ENCODE results near the gene SPIRE1.

Gene SPIRE1

GRCh38 chr18:12433829-12434540 is 223.9 kb downstream of the SPIRE1 start:
- Histone ChIP-seq H4K20me1 (ENCODE audit: low read depth, low read length) (no peaks in the 10 kb centered on the region), H2AFZ (ENCODE audit: low read depth, low read length, severe bottlenecking) (no peak overlapping the region), H3K4me2 (ENCODE audit: low read depth, low read length, poor library complexity, severe bottlenecking) (no peak overlapping the region), H3K9me2 (replicated peaks; ENCODE audit: insufficient read depth, low read length) (no peaks in the 10 kb centered on the region), H3K79me2 (ENCODE audit: insufficient read depth, low read length) (no peaks in the 10 kb centered on the region), H3K36me3 (ENCODE audit: low read length) (no peaks in the 10 kb centered on the region), H3F3A (ENCODE audit: insufficient read depth) (no peaks in the 10 kb centered on the region), H3K9ac (ENCODE audit: low read length) (no peak overlapping the region), H3K27me3 (ENCODE audit: low read length) (no peaks in the 10 kb centered on the region), H3K9me3 (ENCODE audit: insufficient read depth, low read length) (no peaks in the 10 kb centered on the region), H3K4me3 (ENCODE audit: insufficient read depth, low read length, poor library complexity, severe bottlenecking) (no peak overlapping the region), H3K27ac (ENCODE audit: low read depth, low read length) (no peak overlapping the region)
- TF ChIP-seq CTCF (IDR thresholded peaks at IDR 0.05; ENCODE audit: insufficient read depth, low read length, poor library complexity, severe bottlenecking): no peak
- TF ChIP-seq EZH2phosphoT487 (conservative IDR thresholded peaks at IDR 0.05; ENCODE audit: low read length): no peak

- Histone ChIP-seq H3K9me2 (replicated peaks; ENCODE audit: insufficient read depth, low read length) (no peaks in the 10 kb centered on the region), H3K36me3 (ENCODE audit: low read length) (no peaks in the 10 kb centered on the region), H4K20me1 (ENCODE audit: low read depth, low read length) (no peaks in the 10 kb centered on the region), H3F3A (ENCODE audit: insufficient read depth) (no peaks in the 10 kb centered on the region), H3K9me3 (ENCODE audit: insufficient read depth, low read length) (no peaks in the 10 kb centered on the region), H3K4me2 (ENCODE audit: low read depth, low read length, poor library complexity, severe bottlenecking) (no peak overlapping the region), H3K27ac (ENCODE audit: low read depth, low read length) (no peak overlapping the region), H2AFZ (ENCODE audit: low read depth, low read length, severe bottlenecking) (no peak overlapping the region), H3K27me3 (ENCODE audit: low read length) (no peaks in the 10 kb centered on the region), H3K4me3 (ENCODE audit: insufficient read depth, low read length, poor library complexity, severe bottlenecking) (no peak overlapping the region), H3K79me2 (ENCODE audit: insufficient read depth, low read length) (no peaks in the 10 kb centered on the region), H3K9ac (ENCODE audit: low read length) (no peak overlapping the region)
- TF ChIP-seq EZH2phosphoT487 (conservative IDR thresholded peaks at IDR 0.05; ENCODE audit: low read length) (no peak), CTCF (IDR thresholded peaks at IDR 0.05; ENCODE audit: insufficient read depth, low read length, poor library complexity, severe bottlenecking) (no peak)
Measured at GRCh38 chr18:12432881-12433280, 225.0 kb downstream of the SPIRE1 start.

- Histone ChIP-seq H3K9me2 (replicated peaks; ENCODE audit: insufficient read depth, low read length) (no peaks in the 10 kb centered on the region), H3F3A (ENCODE audit: insufficient read depth) (no peaks in the 10 kb centered on the region), H3K36me3 (ENCODE audit: low read length) (no peaks in the 10 kb centered on the region), H3K27me3 (ENCODE audit: low read length) (no peaks in the 10 kb centered on the region), H4K20me1 (ENCODE audit: low read depth, low read length) (no peaks in the 10 kb centered on the region), H3K79me2 (ENCODE audit: insufficient read depth, low read length) (no peaks in the 10 kb centered on the region), H2AFZ (ENCODE audit: low read depth, low read length, severe bottlenecking) (no peak overlapping the region), H3K4me2 (ENCODE audit: low read depth, low read length, poor library complexity, severe bottlenecking) (no peak overlapping the region), H3K9me3 (ENCODE audit: insufficient read depth, low read length) (no peaks in the 10 kb centered on the region), H3K9ac (ENCODE audit: low read length) (no peak overlapping the region), H3K4me3 (ENCODE audit: insufficient read depth, low read length, poor library complexity, severe bottlenecking) (no peak overlapping the region), H3K27ac (ENCODE audit: low read depth, low read length) (no peak overlapping the region)
- TF ChIP-seq CTCF (IDR thresholded peaks at IDR 0.05; ENCODE audit: insufficient read depth, low read length, poor library complexity, severe bottlenecking) (no peak), EZH2phosphoT487 (conservative IDR thresholded peaks at IDR 0.05; ENCODE audit: low read length) (no peak)
Measured at GRCh38 chr18:12432196-12432595, 225.7 kb downstream of the SPIRE1 start.
